Neuronal stem cell (in vitro differentiated cells): ENCODE results near the gene PKNOX1.
"Not testable (repeated sequence)": the region's sequence is repeated elsewhere in the genome, so short reads cannot be mapped to it uniquely, and the experiment has no call there.

ENCODE experiments used
- DNase-seq: peaks from one replicate; pipeline ENCODE4 v3.0.0-alpha.2; 2013; ENCODE audit warnings: low spot score
- H2AFZ ChIP-seq: one replicate; pipeline ENCODE4 v1.6.1; 2013; ENCODE audit warnings: mild to moderate bottlenecking, low read length, inconsistent platforms
- H2AK5ac ChIP-seq: 2 replicates; pipeline ENCODE4 v1.6.1; 2013; ENCODE audit warnings: low read depth, mild to moderate bottlenecking, inconsistent platforms, low read length, moderate library complexity, mixed read lengths
- H2BK120ac ChIP-seq: 2 replicates; pipeline ENCODE4 v1.6.1; 2013; ENCODE audit warnings: low read depth, mild to moderate bottlenecking, inconsistent platforms, low read length, moderate library complexity, mixed read lengths
- H2BK12ac ChIP-seq: one replicate; pipeline ENCODE4 v1.6.1; 2013; ENCODE audit warnings: low read length, inconsistent platforms
- H2BK15ac ChIP-seq: 2 replicates; pipeline ENCODE4 v1.6.1; 2013; ENCODE audit warnings: mild to moderate bottlenecking, low read length, inconsistent platforms, mixed read lengths
- H2BK5ac ChIP-seq: one replicate; pipeline ENCODE4 v1.6.1; 2013; ENCODE audit warnings: inconsistent platforms, mild to moderate bottlenecking, low read length, moderate library complexity
- H3K14ac ChIP-seq: one replicate; pipeline ENCODE4 v1.6.1; 2013; ENCODE audit warnings: low read length, inconsistent platforms
- H3K18ac ChIP-seq: 2 replicates; pipeline ENCODE4 v1.6.1; 2013; ENCODE audit warnings: low read length, inconsistent platforms
- H3K23ac ChIP-seq: 2 replicates; pipeline ENCODE4 v1.6.1; 2013; ENCODE audit warnings: low read depth, mild to moderate bottlenecking, mixed read lengths, low read length, inconsistent platforms; ENCODE audit not compliant: poor library complexity
- H3K27ac ChIP-seq: replicated peaks from 3 replicates; pipeline ENCODE4 v1.5.1; 2013; ENCODE audit warnings: low read length, inconsistent platforms
- H3K27me3 ChIP-seq, 3 experiments: 2 replicates each; pipeline ENCODE4 v1.6.1; 2013; ENCODE audit warnings: low read length in 3 of 3, mild to moderate bottlenecking in 2 of 3, inconsistent platforms in 1 of 3, low read depth in 1 of 3, mixed read lengths in 1 of 3, moderate library complexity in 1 of 3; ENCODE audit not compliant: control insufficient read depth in 3 of 3, insufficient read depth in 3 of 3
- H3K36me3 ChIP-seq, 2 donors: replicated peaks in 1 of 2; 2 replicates each; pipeline ENCODE4 v1.6.1; 2013; ENCODE audit warnings: low read length in 2 of 2; ENCODE audit not compliant: control insufficient read depth in 2 of 2, insufficient read depth in 2 of 2
- H3K4ac ChIP-seq: 2 replicates; pipeline ENCODE4 v1.6.1; 2013; ENCODE audit warnings: inconsistent platforms, mild to moderate bottlenecking, low read length, moderate library complexity
- H3K4me1 ChIP-seq, 2 donors: 1 replicate in 1 of 2; 2 replicates in 1 of 2; pipeline ENCODE4 v1.6.1; 2013; ENCODE audit warnings: low read length in 2 of 2, low read depth in 1 of 2; ENCODE audit not compliant: control insufficient read depth in 2 of 2, insufficient read depth in 1 of 2
- H3K4me2 ChIP-seq: one replicate; pipeline ENCODE4 v1.6.1; 2013; ENCODE audit warnings: mild to moderate bottlenecking, low read length, inconsistent platforms; ENCODE audit not compliant: insufficient read depth, poor library complexity, severe bottlenecking
- H3K4me3 ChIP-seq, 2 donors: 2 replicates each; pipeline ENCODE4 v1.5.1; 2013; ENCODE audit warnings: low read length in 2 of 2, mild to moderate bottlenecking in 2 of 2, inconsistent platforms in 1 of 2, moderate library complexity in 1 of 2
- H3K79me1 ChIP-seq: one replicate; pipeline ENCODE4 v1.6.1; 2013; ENCODE audit warnings: low read depth, mild to moderate bottlenecking, inconsistent platforms, low read length, moderate library complexity
- H3K9ac ChIP-seq: one replicate; pipeline ENCODE4 v1.6.1; 2013; ENCODE audit warnings: mild to moderate bottlenecking, low read depth, low read length, inconsistent platforms; ENCODE audit not compliant: poor library complexity
- H3K9me3 ChIP-seq, 2 donors: replicated peaks in 1 of 2; 2 replicates each; pipeline versions ENCODE3 to v1.6.1; 2013; ENCODE audit warnings: low read length in 2 of 2, mild to moderate bottlenecking in 2 of 2, inconsistent platforms in 1 of 2, low read depth in 1 of 2, mixed read lengths in 1 of 2, moderate library complexity in 1 of 2; ENCODE audit not compliant: control insufficient read depth in 2 of 2, insufficient read depth in 1 of 2
- H4K8ac ChIP-seq: one replicate; pipeline ENCODE4 v1.6.1; 2013; ENCODE audit warnings: low read depth, mild to moderate bottlenecking, inconsistent platforms, low read length, moderate library complexity
- H4K91ac ChIP-seq: one replicate; pipeline ENCODE4 v1.6.1; 2013; ENCODE audit warnings: low read length, low read depth, mild to moderate bottlenecking, inconsistent platforms; ENCODE audit not compliant: poor library complexity
- WGBS, 2 donors: extraction: QIAGEN DNeasy Blood & Tissue Kit; methylation state at CpG; one replicate each; pipeline ENCODE4 v1.1.7; 2013; ENCODE audit warnings: missing lambda C conversion rate in 2 of 2, mixed read lengths in 1 of 2; ENCODE audit not compliant: insufficient read length in 2 of 2, insufficient replicate concordance in 1 of 2; ENCODE audit errors: extremely low coverage in 2 of 2; 5-methylcytosine and 5-hydroxymethylcytosine counted together

The PKNOX1 gene

DNA sequence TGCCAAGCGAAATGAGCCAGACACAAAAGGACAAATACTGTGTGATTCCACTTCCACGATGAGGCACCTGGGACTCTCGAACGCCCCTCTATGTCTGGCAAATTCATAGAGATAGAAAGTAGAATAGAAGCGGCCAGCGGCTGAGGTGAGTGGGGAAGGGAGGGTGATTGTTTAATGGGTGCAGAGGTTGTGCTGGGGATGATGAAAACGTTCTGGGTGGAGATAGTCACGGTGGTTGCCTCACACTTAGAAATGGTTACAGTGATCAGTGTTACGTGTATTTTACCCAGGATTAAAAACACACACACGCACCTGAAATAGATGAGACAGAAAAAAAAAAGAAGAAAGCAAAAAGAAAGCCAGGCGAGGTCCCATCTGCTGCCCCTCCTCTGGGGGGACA lies 98.4 kb downstream of the PKNOX1 start:
- H2AK5ac ChIP-seq, H3K4me2 ChIP-seq, H2BK12ac ChIP-seq, H3K14ac ChIP-seq, H2BK120ac ChIP-seq, H3K27ac ChIP-seq, H3K9me3 ChIP-seq, H3K79me1 ChIP-seq, H3K23ac ChIP-seq, H3K36me3 ChIP-seq, H3K27me3 ChIP-seq, H4K91ac ChIP-seq, DNase-seq, H2BK5ac ChIP-seq, H2AFZ ChIP-seq, H3K4me1 ChIP-seq, H3K4me3 ChIP-seq, H4K8ac ChIP-seq, H3K9ac ChIP-seq, H2BK15ac ChIP-seq, H3K18ac ChIP-seq, H3K4ac ChIP-seq: not testable (repeated sequence)
- no CpG with 5 or more reads among the region's 11 CpGs for WGBS, 2 donors

DNA sequence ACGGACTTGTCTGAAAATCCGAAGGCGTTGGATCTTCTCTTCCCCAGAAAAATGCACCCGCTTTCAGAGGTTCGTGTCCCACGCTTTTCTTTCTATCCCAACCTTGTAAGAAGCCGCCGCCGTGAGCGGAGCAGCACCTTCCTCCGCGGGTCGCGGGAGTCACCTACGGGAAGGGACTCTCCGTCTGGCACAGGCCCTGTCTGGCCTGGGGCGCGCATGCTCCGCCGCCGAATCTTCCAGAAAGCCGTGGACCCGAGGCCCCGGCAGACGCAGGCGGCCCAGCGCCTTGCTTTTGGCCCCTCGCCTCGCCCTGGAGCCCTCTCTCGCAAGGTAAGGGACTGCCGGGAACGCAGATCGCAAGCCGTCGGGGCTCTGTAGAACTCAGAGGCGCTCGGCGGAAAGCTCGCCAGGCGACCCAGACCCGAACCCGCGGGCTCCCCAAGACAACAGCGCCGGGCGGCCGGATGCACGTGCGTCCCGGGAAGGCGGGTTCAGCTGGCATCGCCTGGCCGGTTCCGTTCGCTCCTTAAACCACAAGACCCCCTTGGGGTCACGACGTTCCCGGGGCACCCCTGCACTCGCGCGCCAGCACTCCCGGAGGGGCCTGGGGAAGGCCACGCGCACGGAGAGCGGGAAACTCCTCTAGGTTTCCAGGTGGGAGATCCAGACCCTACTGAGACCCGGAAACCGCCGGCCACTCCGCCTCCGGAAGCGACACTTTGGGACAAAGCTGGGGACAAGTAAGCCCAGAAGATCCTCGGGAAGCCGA lies 100.2 kb downstream of the PKNOX1 start:
- no CpG with 5 or more reads among the region's 74 CpGs for WGBS, 2 donors
- H3K36me3 ChIP-seq, H3K9me3 ChIP-seq, H2BK12ac ChIP-seq, H2AK5ac ChIP-seq, H3K4me3 ChIP-seq, H3K4me2 ChIP-seq, H3K4me1 ChIP-seq, H3K27ac ChIP-seq, H3K79me1 ChIP-seq, H3K9ac ChIP-seq, H3K14ac ChIP-seq, H3K27me3 ChIP-seq, H2AFZ ChIP-seq, H3K18ac ChIP-seq, H4K8ac ChIP-seq, H3K4ac ChIP-seq, H2BK5ac ChIP-seq, H2BK120ac ChIP-seq, H2BK15ac ChIP-seq, DNase-seq, H4K91ac ChIP-seq, H3K23ac ChIP-seq: not testable (repeated sequence)

GRCh38 chr21:43075170-43076022 lies 101.0 kb downstream of the PKNOX1 start, which contains the start of gene CBS:
CBS (minus strand) TSS chr21:43075835; CDS start chr21:43072193, 3,642 bp downstream.
- H3K27ac ChIP-seq, H2BK12ac ChIP-seq, H4K91ac ChIP-seq, H2BK120ac ChIP-seq, H3K4ac ChIP-seq, H3K14ac ChIP-seq, H3K23ac ChIP-seq, H3K4me3 ChIP-seq, H3K4me1 ChIP-seq, H2BK15ac ChIP-seq, H2AK5ac ChIP-seq, H3K36me3 ChIP-seq, H3K18ac ChIP-seq, H3K9ac ChIP-seq, H4K8ac ChIP-seq, DNase-seq, H3K27me3 ChIP-seq, H2BK5ac ChIP-seq, H3K9me3 ChIP-seq, H3K79me1 ChIP-seq: not testable (repeated sequence)
- Histone ChIP-seq H3K4me2 (peak within 1 kb of the TSS; percentile 11), H2AFZ (peak within 1 kb of the TSS; percentile 56)
- WGBS, 2 donors, result no CpG with 5 or more reads among the region's 84 CpGs

- DNase-seq, result not testable (repeated sequence)
Observed at GRCh38 chr21:43076023-43076637, 101.8 kb downstream of the PKNOX1 start.

More at GRCh38 chr21:43076023-43076637, 101.8 kb downstream of the PKNOX1 start:
- not testable (repeated sequence) for H3K79me1 ChIP-seq, H3K4ac ChIP-seq, H3K4me3 ChIP-seq, H2BK15ac ChIP-seq, H3K27ac ChIP-seq, H3K18ac ChIP-seq, H2BK120ac ChIP-seq, H3K36me3 ChIP-seq, H2BK12ac ChIP-seq, H3K27me3 ChIP-seq, H3K23ac ChIP-seq, H2AFZ ChIP-seq, H3K4me2 ChIP-seq, H4K8ac ChIP-seq, H3K4me1 ChIP-seq, H3K9ac ChIP-seq, H2BK5ac ChIP-seq, H3K9me3 ChIP-seq, H4K91ac ChIP-seq, H2AK5ac ChIP-seq, H3K14ac ChIP-seq
- WGBS, 2 donors, result no CpG with 5 or more reads among the region's 77 CpGs
